Subcutaneous preadipocyte (primary cell): Measurements from ENCODE around the gene SHISAL2B. TPM values are rescaled to one million over a fixed set of nuclear protein-coding genes. Genes with fewer than 3 reads are reported as not detected.

Experiments used
- total RNA-seq: library from RNA; depleted of rRNA; stranded (reverse); fragments of >200 nt; gene quantifications from 2 replicates; pipeline ENCODE4 v1.2.3, GENCODE V29; 2012

The SHISAL2B gene
- total RNA-seq: not detected in 2 replicates

DNA sequence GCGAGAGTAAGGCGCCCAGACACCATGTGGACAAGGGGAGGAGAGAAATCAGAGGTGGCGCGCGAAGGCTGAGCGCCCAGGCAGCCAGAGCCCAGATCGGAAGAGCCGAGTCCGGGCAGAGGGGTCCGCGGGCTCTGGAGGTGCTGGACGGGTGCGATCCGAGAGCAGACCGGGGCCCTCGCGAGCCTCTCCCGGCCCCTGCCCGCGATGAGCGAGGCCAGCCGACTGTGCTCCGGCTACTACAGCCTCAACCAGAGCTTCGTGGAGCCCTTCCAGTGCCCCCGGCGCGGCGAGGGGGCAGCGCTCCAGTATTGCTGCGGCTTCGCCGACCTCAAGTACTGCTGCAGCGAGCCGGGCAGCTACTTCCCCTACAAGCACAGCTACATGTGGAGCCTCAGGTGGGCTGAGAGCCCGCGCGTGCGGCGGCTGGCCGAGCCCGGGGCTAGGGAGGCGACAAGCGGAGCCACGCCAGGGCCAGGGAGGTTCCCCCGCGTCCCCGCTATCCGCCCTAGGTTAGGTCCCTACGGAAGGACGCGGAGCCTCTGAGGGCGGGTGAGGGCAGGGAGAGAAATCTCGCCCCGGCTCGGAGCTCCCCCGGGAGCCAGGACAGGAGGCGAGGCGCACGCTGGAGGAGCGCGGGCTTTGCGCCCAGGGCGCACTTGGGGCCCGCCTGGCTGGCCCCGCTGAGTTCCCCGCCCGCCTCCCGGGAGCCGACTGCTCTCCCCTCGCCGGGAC is at the start of gene SHISAL2B:
Gene SHISAL2B (plus strand): TSS at position 87 of the 735 bp plus-strand sequence. CDS start 121 bp downstream, at position 208.

Other genes with a start within 250 kb of the SHISAL2B start
- not detected in 2 replicates for gene RGS7BP, start 184.5 kb upstream of the SHISAL2B start, total RNA-seq
- gene SREK1IP1, start 78.2 kb downstream of the SHISAL2B start, total RNA-seq: 10.9 and 12.5 TPM in 2 replicates
- 12.9 and 18.0 TPM in 2 replicates for gene CWC27, start 78.4 kb downstream of the SHISAL2B start, total RNA-seq